Measurements from ENCODE around the gene MAPKAP1.

The MAPKAP1 gene

DNA sequence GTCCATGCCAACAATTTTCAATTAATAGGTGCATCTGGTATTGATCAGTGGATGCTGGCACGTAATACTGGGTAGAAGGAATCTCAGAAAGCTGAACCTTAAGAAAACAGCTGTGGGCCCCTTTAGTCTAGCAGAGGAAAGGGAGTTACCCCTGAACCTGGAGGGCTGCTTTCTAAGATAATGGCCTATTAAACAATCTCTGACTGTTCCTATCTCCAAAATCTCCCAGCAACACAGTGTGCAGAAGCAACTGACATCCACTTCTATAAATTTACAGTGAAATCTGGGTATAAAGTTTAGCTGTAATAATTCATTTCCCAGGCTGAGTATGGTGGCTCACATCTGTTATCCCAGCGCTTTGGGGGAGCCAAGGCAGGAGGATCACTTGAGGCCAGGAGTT is 198.8 kb downstream of the MAPKAP1 start:
- Histone ChIP-seq H3K79me2 (ENCODE audit: insufficient read depth, low read length) (no peaks in the 10 kb centered on the region), H3K9me3 (ENCODE audit: insufficient read depth, low read length) (no peaks in the 10 kb centered on the region), H2AFZ (ENCODE audit: low read depth, low read length, severe bottlenecking) (no peak overlapping the region), H3K4me2 (ENCODE audit: low read depth, low read length, poor library complexity, severe bottlenecking) (no peak overlapping the region), H3K27me3 (ENCODE audit: low read length) (no peaks in the 10 kb centered on the region), H4K20me1 (ENCODE audit: low read depth, low read length) (no peaks in the 10 kb centered on the region), H3F3A (ENCODE audit: insufficient read depth) (no peaks in the 10 kb centered on the region), H3K9me2 (replicated peaks; ENCODE audit: insufficient read depth, low read length) (no peaks in the 10 kb centered on the region), H3K9ac (ENCODE audit: low read length) (no peak overlapping the region), H3K36me3 (ENCODE audit: low read length) (no peaks in the 10 kb centered on the region), H3K4me3 (ENCODE audit: insufficient read depth, low read length, poor library complexity, severe bottlenecking) (no peak overlapping the region), H3K27ac (ENCODE audit: low read depth, low read length) (no peak overlapping the region)
- no peak for TF ChIP-seq EZH2phosphoT487 (conservative IDR thresholded peaks at IDR 0.05; ENCODE audit: low read length)
- TF ChIP-seq, protein P1, sequence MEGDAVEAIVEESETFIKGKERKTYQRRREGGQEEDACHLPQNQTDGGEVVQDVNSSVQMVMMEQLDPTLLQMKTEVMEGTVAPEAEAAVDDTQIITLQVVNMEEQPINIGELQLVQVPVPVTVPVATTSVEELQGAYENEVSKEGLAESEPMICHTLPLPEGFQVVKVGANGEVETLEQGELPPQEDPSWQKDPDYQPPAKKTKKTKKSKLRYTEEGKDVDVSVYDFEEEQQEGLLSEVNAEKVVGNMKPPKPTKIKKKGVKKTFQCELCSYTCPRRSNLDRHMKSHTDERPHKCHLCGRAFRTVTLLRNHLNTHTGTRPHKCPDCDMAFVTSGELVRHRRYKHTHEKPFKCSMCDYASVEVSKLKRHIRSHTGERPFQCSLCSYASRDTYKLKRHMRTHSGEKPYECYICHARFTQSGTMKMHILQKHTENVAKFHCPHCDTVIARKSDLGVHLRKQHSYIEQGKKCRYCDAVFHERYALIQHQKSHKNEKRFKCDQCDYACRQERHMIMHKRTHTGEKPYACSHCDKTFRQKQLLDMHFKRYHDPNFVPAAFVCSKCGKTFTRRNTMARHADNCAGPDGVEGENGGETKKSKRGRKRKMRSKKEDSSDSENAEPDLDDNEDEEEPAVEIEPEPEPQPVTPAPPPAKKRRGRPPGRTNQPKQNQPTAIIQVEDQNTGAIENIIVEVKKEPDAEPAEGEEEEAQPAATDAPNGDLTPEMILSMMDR (IDR thresholded peaks at IDR 0.05; ENCODE audit: insufficient read depth, low read length, poor library complexity, severe bottlenecking) = no peak

DNA sequence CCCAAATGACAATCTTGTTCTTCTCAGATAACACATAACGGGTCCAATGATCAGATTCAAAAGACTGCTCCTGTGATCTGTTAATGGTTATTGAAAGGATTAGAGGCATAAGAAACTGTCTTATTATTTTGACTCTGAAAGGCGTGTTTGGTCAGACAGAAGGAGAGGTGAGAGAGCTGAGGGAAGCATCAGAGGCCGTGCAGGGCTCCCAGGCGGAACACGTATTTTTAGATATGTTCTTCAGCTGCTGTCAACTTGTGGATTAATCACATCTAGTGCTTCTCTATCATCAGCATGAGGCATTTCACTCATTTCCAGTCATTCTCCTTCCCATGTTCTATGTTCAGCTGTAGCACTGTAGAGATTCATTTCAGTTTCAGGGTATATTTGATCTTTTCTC is 199.8 kb downstream of the MAPKAP1 start:
- TF ChIP-seq, protein P1 (IDR thresholded peaks at IDR 0.05; ENCODE audit: insufficient read depth, low read length, poor library complexity, severe bottlenecking) = no peak
- no peak for TF ChIP-seq EZH2phosphoT487 (conservative IDR thresholded peaks at IDR 0.05; ENCODE audit: low read length)
- Histone ChIP-seq H4K20me1 (ENCODE audit: low read depth, low read length) (no peaks in the 10 kb centered on the region), H3K27ac (ENCODE audit: low read depth, low read length) (no peak overlapping the region), H2AFZ (ENCODE audit: low read depth, low read length, severe bottlenecking) (no peak overlapping the region), H3K9ac (ENCODE audit: low read length) (no peak overlapping the region), H3K9me2 (replicated peaks; ENCODE audit: insufficient read depth, low read length) (no peaks in the 10 kb centered on the region), H3K79me2 (ENCODE audit: insufficient read depth, low read length) (no peaks in the 10 kb centered on the region), H3K4me2 (ENCODE audit: low read depth, low read length, poor library complexity, severe bottlenecking) (no peak overlapping the region), H3K4me3 (ENCODE audit: insufficient read depth, low read length, poor library complexity, severe bottlenecking) (no peak overlapping the region), H3K9me3 (ENCODE audit: insufficient read depth, low read length) (no peaks in the 10 kb centered on the region), H3K36me3 (ENCODE audit: low read length) (no peaks in the 10 kb centered on the region), H3F3A (ENCODE audit: insufficient read depth) (no peaks in the 10 kb centered on the region), H3K27me3 (ENCODE audit: low read length) (no peaks in the 10 kb centered on the region)

DNA sequence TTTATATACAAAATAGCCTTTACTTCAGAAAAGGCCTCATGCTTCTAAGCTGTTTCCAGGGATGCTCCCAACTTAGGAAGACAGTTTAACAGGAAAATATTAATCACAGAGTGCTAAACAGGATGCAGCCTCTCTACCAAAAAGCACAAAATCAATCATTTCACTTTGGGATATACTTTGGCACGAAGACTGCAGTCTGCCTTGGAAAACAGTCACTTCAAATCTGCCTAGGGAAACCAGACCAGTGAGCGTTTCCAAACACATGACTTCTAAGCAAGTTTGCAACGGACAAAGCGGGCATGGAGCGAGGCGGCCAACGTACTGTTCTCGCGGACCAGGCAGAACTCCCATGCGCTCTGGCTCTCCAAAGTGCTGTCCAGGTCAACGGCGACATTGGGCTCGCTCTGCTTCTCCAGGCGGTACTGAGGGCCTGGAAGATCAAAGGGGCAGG is 201.0 kb downstream of the MAPKAP1 start:
- Histone ChIP-seq H3K27ac (ENCODE audit: low read depth, low read length) (no peak overlapping the region), H3F3A (ENCODE audit: insufficient read depth) (no peaks in the 10 kb centered on the region), H3K9me2 (replicated peaks; ENCODE audit: insufficient read depth, low read length) (no peaks in the 10 kb centered on the region), H4K20me1 (ENCODE audit: low read depth, low read length) (no peaks in the 10 kb centered on the region), H3K27me3 (ENCODE audit: low read length) (no peaks in the 10 kb centered on the region), H3K4me2 (ENCODE audit: low read depth, low read length, poor library complexity, severe bottlenecking) (no peak overlapping the region), H2AFZ (ENCODE audit: low read depth, low read length, severe bottlenecking) (no peak overlapping the region), H3K79me2 (ENCODE audit: insufficient read depth, low read length) (no peaks in the 10 kb centered on the region), H3K4me3 (ENCODE audit: insufficient read depth, low read length, poor library complexity, severe bottlenecking) (no peak overlapping the region), H3K9ac (ENCODE audit: low read length) (no peak overlapping the region), H3K36me3 (ENCODE audit: low read length) (no peaks in the 10 kb centered on the region), H3K9me3 (ENCODE audit: insufficient read depth, low read length) (no peaks in the 10 kb centered on the region)
- TF ChIP-seq EZH2phosphoT487 (conservative IDR thresholded peaks at IDR 0.05; ENCODE audit: low read length) = no peak
- TF ChIP-seq, protein P1 (IDR thresholded peaks at IDR 0.05; ENCODE audit: insufficient read depth, low read length, poor library complexity, severe bottlenecking) = no peak
